ENCODE data around the gene TMEM63A. TPM values are rescaled to one million over a fixed set of nuclear protein-coding genes. Genes with fewer than 3 reads are reported as not detected.
A peak's percentile ranks its signal among the peaks of the same experiment; 100 is the strongest.

The TMEM63A gene
- total RNA-seq, 1 donor from 2014 or later, result 12.4 TPM

- DNase-seq, result no peak
Measured at GRCh38 chr1:225863167-225863566, 19.0 kb downstream of the TMEM63A start.

GRCh38 chr1:225862581-225862950 is 19.6 kb downstream of the TMEM63A start:
- DNase-seq, result no peak

DNA sequence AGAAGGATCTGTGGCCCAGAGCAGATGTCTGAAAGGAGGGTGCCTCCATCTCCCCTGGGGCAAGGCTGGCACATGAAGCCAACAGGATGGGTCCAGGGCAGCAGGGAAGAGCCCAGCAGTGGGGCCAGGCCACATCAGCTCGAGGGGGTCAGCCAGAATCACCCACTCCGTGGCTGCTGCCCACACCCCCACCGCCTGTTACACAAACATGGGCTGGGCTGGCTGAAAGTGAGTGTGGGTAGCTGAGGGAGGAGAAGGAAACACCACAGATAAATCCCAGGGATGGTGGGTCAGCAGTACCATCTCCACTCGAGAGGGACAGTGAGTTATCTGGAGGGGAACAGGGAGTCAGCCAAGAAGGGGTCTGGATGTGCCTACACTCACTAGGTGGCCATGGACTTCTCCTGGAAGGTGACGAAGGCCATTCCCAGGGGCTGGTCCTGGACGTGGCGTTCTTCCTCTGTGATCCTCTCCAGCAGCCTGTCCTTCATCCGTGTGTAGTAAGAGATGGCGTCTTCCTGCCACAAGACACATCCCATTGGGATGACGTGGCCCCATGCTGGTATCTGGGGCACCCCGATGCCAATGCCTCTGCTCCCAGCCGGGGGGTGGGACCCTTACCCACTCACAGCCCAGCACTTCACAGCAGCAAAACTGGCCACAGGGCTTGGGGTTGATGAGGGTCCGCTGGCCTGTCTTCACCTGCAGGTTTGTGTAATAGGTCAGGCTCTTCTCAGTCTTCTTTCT is 20.2 kb downstream of the TMEM63A start:
- no peak for DNase-seq

GRCh38 chr1:225860876-225861441 is 21.2 kb downstream of the TMEM63A start:
- no peak for DNase-seq

- no peak for DNase-seq
Measured at GRCh38 chr1:225860107-225860506, 22.1 kb downstream of the TMEM63A start.

- DNase-seq, result no peak
Measured at GRCh38 chr1:225859151-225859550, 23.0 kb downstream of the TMEM63A start.

DNA sequence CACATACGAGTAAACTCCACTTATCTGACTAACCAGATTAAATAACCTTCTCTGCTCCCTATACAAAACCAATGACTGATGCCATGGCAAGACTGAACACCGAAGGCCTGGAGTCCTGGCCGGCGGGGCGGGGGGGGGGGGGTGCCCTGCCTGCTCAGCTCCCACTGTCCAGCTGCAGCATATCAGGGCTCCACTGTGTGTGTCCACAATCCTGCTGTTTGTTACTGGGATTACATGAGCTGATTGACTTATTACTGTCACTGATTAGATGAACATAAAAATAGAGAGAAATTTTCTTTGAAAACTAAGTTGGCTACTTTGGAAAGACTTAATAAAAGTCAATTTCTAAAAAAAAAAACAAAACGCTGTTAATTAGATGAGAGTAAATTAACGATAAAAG is 24.9 kb downstream of the TMEM63A start:
- DNase-seq, result no peak

DNA sequence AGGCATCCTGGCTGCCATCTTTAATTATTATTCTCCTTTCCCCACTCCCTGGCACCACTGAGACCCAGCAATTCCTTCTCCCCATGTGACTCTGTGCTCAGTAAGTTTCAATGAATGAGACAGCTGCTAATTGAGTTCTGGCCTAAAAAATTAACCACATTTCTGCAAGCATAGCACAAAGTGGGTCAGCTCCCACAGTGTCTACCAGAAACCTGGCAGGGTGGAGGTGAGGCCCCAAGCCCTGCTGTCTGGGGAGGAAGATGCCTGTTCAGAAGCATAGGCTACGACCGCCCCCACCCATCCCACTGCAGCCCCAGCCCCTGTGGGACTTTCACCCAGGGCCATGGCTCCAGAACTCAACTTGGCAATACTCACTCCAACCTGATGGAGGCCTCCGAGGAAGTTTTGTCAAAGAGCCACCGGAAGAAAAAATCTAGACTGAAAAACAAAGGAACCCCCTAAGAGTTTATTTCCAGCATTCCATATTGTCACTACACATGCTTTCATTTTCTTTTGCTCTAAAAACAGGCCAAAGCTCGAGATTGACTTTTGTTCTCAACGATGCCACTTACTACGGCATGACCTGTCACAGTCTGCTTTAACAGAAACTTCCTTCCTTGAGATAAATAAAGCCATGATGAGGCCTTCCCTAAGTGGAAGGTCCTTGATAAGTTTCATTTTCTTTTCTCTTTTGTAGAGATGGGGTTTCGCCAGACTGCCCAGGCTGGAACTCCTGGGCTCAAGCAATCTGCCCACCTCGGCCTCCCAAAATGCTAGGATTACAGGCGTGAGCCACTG is 26.5 kb downstream of the TMEM63A start:
- no peak for DNase-seq

DNA sequence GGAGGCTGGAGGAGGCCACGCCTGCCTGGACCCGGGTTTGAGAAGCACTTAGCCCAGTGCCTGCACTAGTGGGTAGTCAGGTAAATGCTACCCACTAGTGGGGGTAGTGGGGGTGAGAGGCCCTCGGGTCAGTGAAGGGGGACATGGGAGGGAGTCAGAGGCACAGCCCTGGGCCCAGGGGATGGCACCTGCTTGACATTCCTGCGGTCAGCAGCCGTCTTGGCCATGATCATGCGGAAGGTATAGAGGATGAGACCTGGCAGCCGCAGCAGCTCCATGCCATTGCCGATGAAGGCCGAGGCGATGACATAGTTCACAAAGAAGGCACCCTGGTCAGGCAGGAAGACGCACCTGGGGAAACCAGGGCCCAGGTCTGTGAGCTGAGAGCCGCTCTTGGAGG is 28.7 kb downstream of the TMEM63A start:
- no peak for DNase-seq

- DNase-seq, result no peak
Measured at GRCh38 chr1:225852413-225853124, 29.6 kb downstream of the TMEM63A start.

GRCh38 chr1:225851805-225852204 is 30.4 kb downstream of the TMEM63A start:
- DNase-seq, result no peak

DNA sequence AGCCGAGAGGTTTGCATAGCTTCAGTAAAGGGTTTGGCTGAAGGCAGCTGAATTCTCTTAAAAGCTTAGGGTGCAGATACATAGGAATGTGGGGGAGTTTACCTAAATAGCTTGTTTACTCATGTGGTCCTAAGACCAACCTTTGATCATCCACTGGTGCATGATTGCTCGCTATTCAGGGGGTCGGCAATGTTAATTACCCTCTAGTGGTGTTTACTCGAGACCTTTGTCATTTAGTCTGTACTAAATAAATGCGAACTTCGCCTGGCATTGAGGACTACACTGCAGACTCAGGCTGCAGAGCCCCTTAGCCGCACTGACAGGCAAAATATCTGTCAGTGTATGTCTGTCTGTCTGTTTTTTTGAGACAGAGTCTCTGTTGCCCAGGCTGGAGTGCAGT is 31.8 kb downstream of the TMEM63A start:
- no peak for DNase-seq

DNA sequence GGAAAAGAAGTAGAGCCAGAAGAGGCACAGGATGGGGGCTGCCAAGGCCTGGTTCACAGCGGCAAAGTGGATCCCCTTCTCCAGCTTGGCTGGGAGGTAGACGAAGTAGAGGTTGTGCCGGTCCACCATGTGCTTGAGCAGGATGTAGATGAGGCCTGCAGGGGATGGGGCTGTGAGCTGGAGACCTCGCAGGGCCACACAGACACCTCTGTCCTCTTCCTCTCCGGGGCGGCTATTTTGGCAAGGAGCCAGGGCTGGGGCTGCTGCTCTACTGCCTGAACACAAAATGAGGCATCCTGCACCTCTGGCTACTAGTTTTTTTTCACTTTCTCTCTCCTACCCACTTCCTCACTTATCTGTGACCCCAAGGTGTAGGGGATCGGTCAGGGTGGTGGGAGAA is 32.3 kb downstream of the TMEM63A start:
- peak; percentile 21 for DNase-seq

DNA sequence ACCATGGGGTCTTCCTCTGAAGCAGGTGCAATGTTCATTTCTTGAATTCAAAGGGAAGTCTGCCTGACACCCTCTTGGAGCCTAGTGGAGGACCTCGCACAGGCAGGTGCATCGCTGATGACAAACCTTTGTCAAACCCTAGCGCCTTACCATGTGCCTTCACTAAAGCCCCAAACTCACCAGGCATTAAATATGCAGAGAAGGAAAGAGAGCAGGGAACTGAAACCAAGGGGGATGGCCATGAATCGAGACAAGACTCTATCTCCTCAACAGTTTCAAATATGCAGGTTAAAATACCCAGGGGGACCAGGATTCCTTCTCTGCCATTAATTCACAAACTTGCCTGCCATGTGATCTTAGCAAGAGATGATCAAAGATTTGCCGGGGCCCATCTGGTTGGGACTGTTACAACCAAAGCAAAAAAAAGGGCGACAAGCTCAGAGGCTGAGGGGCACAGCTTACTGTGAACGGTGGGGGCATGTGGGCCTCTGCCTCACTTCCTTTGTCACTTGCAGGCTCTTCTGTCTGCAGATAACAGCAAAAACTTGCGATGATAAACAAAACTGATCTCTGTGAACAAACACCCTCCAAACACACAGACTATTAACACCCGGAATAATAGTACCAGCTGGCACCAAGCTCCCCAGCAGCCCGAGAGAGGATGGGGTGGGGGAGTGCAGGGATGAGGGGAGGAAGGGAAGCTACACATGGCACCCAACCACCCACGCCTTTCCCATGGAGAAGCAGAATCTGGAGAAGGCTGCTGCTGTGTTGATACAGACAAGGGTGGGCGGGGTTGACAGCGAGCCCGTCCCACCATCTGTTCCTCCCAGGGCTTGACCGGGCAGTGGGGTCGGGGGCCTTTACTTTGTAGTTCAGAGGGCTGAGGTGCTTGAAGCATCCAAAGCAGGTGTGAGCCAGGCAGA is 33.9 kb downstream of the TMEM63A start:
- no peak for DNase-seq

- no peak for DNase-seq
Measured at GRCh38 chr1:225847610-225848009, 34.6 kb downstream of the TMEM63A start.

GRCh38 chr1:225846331-225847310 is 35.6 kb downstream of the TMEM63A start:
- no peak for DNase-seq

DNA sequence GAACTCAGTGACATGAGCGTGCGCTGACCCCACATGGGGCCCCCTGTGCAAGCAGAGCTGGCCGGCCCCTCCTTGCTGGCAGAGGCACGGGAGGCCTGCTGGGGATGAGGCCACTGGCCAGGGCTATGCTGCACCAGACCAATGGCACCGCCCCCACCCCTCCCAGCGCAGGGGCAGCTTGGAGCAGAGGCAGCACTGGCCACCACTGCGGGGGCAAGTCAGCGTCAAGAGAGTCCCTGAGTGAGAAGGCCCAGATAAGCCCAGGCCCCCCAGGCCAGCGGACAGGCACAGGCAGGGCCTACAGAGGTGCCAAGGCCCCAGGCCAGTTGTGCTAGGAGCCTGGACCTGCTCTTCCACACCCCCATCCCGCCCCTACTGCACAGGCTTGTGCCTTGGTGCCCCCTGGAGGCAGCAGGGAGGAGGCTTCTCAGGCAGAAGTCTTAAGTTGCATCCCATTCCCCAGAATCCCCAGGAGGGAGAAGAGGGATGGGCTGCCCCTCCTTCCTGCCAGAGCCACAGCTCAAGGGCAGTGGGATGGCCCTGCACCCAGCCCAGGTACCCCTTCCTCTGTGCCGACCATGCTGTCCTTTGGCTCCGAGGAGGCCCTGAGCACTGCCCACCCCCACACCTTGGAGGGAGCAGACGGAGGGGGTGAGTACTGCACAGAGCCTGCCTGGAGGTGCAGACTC is 36.5 kb downstream of the TMEM63A start:
- peak; percentile 89 for DNase-seq

- DNase-seq, result no peak
Measured at GRCh38 chr1:225845097-225845496, 37.1 kb downstream of the TMEM63A start.

DNA sequence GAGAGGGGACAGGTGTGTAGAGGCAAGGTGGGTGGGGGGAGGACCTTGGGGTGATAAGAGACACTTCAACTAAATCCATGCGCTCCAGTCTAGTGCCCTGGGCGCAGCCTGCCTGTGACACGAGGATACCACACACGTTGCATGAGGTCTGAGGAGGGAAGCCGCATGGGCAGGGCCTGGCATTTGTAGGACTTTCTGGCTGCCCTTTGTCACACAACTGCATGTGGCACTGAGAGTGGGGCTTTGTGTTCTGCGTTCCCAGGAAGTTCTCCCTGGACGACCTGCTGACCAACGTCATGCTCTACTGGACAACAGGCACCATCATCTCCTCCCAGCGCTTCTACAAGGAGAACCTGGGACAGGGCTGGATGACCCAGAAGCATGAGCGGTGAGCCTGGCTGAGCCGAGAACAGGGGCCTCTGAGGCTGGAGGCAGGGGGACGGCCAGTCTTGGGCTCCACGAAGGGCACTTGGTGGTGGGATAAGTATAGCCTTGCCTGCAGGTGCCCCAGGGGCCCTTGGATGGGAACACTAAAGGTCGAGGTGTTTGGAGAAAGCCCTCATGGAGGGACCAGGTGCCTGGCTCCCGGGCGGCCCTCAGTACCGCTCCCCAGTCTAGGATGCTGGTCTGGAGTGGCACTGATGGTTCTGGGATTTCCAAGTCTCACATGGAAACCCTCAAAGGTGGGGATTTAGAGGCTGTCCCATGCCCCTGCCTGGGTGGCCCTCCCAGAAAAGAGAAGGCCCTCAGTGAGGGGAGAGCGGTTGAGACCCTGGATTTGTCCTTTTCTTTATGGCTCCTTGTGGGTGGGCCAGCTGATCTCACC is 37.7 kb downstream of the TMEM63A start:
- no peak for DNase-seq

Data from dermis blood vessel endothelial cell (primary cell).